IMR-90 (cell line): ENCODE measurements around the gene PLCZ1. TPM values are rescaled to one million over a fixed set of nuclear protein-coding genes. Genes with fewer than 3 reads are reported as not detected.

Experiments
- polyA plus RNA-seq, 3 experiments: library from polyadenylated mRNA; depleted of rRNA; stranded (reverse); fragments of >200 nt; gene quantifications; 2 replicates each; pipeline ENCODE4 v1.2.3, GENCODE V29; 2012; ENCODE audit warnings: low replicate concordance in 1 of 3
- total RNA-seq: library from RNA; depleted of rRNA; stranded (reverse); fragments of >200 nt; gene quantifications from 2 replicates; pipeline ENCODE4 v1.2.3, GENCODE V29; 2012; rRNA removed

Gene PLCZ1
- total and polyA plus RNA-seq, 2 of the 4 experiments (the other 2 are of a cell fraction), result not detected

Other genes with a start within 250 kb of the PLCZ1 start
- gene CAPZA3, start 107 bp upstream of the PLCZ1 start, total RNA-seq, result not detected in 2 replicates
- not detected in 2 replicates for gene CAPZA3, start 107 bp upstream of the PLCZ1 start, polyA plus RNA-seq (2012; rRNA removed)